ENCODE data around the gene NT5C3A. TPM values are rescaled to one million over a fixed set of nuclear protein-coding genes. Genes with fewer than 3 reads are reported as not detected.

NT5C3A gene
- total RNA-seq, 1 experiment from 2014 or later, result 18.6 TPM

GRCh38 chr7:33048257-33048656 lies 14.3 kb downstream of the NT5C3A start:
- TF ChIP-seq NFATC4 (CRISPR knock-in tag; IDR thresholded peaks at IDR 0.05) (no peak), RORB (CRISPR knock-in tag; IDR thresholded peaks at IDR 0.05) (no peak), CDX4 (CRISPR knock-in tag; IDR thresholded peaks at IDR 0.05; ENCODE audit: borderline replicate concordance) (no peak), ZNF532 (CRISPR knock-in tag; IDR thresholded peaks at IDR 0.05; ENCODE audit: borderline replicate concordance) (no peak), KAT7 (CRISPR knock-in tag; IDR thresholded peaks at IDR 0.05; ENCODE audit: borderline replicate concordance) (no peak), GRHL2 (CRISPR knock-in tag; IDR thresholded peaks at IDR 0.05; ENCODE audit: insufficient replicate concordance, severe bottlenecking) (no peak), OVOL2 (CRISPR knock-in tag; IDR thresholded peaks at IDR 0.05; ENCODE audit: borderline replicate concordance) (no peak), ZBTB43 (CRISPR knock-in tag; IDR thresholded peaks at IDR 0.05) (no peak), ATF1 (CRISPR knock-in tag; IDR thresholded peaks at IDR 0.05) (no peak), HMGXB4 (CRISPR knock-in tag; IDR thresholded peaks at IDR 0.05) (no peak), NR1H2 (CRISPR knock-in tag; IDR thresholded peaks at IDR 0.05) (no peak), ERG (CRISPR knock-in tag; IDR thresholded peaks at IDR 0.05) (no peak), GTF2I (CRISPR knock-in tag; conservative IDR thresholded peaks at IDR 0.05) (no peak), NR2C2 (CRISPR knock-in tag; IDR thresholded peaks at IDR 0.05) (no peak), NR3C1 (CRISPR knock-in tag; conservative IDR thresholded peaks at IDR 0.05; ENCODE audit: low read depth) (no peak), PREB (CRISPR knock-in tag; IDR thresholded peaks at IDR 0.05; ENCODE audit: borderline replicate concordance) (no peak), ZNF121 (CRISPR knock-in tag; IDR thresholded peaks at IDR 0.05) (no peak), SOX15 (CRISPR knock-in tag; IDR thresholded peaks at IDR 0.05) (no peak), SMAD4 (CRISPR knock-in tag; IDR thresholded peaks at IDR 0.05) (no peak)
- no peak overlapping the region for H3K27ac Mint-ChIP-seq

More at GRCh38 chr7:33048257-33048656, 14.3 kb downstream of the NT5C3A start:
- no peak overlapping the region for H3K4me3 Mint-ChIP-seq
- ChIA-PET POLR2A (no interaction called here), CTCF (interaction anchor here (1.2 kb wide), 1 partner anchor 61 kb away, joined by 3 read pairs; no protein-coding TSS in a partner anchor)
- H3K9me3 Mint-ChIP-seq, result no peaks in the 10 kb centered on the region; the same call in 1 of the 2 replicates
- H3K4me1 Mint-ChIP-seq, result 0 out of 2 replicates have a peak, but pooled peaks cover 4% of the 10 kb centered on the region
- DNase-seq (ENCODE audit: low spot score) (no peak), ATAC-seq (no peak)
- H3K27me3 Mint-ChIP-seq (ENCODE audit: low read depth), result no peaks in the 10 kb centered on the region
- H3K36me3 Mint-ChIP-seq, result no peaks in the 10 kb centered on the region; the same call in 1 of the 2 replicates

Data from WTC11 (cell line).